ENCODE data around the gene NSMCE1.
"Not testable (repeated sequence)": the region's sequence is repeated elsewhere in the genome, so short reads cannot be mapped to it uniquely, and the experiment has no call there.

The NSMCE1 gene

DNA sequence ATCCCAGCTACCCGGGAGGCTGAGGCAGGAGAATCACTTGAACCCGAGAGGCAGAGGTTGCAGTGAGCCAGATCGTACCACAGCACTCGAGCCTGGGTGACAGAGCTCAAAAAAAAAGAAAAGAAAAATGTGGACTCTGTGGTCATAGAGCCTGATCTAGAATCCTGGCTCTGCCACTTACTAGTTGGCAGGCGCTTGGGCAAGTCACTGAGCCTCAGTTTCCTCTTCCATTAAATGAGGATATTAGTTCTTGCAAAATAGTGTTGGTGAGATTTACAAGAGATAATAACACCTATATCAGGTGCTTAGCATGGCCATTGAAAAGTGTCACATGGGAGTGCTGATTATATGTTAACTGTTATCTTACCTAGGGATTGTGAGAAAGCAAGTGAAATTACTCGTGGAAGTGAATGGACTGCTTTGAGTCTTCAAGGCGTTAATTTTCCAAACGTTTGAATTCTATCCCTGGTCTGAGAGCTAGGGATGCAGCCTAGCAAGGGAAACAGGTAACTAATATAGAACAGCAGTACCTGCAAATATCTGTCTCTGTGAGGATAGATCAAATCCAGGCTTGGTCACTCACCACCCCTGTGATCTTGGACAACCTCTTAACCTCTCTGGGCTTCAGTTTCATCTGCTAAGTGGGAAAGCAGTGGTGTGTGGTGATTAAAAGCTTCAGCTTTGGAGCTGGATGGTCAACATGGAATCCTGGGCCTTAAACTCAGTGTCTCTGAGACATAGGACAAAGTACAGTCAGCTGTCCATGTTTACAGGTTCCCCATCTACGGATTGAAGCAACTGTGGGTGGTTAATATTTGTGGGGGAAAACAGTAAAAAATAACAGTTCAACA is 953 bp upstream of the NSMCE1 start:
- no peak for DNase-seq

DNA sequence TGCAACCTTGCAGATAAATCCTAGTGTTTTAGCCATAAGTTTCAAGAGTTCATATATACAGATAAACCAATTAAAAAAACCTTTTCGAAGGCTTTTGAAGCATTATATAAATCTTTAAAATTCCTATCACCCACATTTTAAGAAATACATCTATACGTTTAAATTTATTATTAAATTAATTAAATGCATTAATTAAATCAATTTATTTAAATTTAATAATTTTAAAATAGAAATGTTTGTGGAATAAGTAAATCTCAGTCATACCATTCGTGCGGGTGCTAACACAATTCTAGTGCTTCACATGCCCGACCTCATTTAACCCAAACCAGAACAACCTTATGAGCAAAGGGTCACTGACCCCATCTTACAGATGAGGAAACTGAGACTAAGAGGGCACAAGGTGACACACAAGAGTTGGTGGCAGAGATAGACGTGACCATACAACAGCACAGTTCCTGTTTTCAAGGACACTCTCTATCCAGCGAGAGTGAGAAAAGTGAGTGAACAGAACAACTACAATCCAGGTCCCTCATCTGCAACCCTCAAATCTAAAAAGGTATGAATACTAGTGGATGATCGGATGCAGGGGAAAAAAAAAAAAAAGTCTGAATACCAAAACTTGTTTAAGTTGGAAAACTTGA is 1.4 kb downstream of the NSMCE1 start:
- DNase-seq: no peak

DNA sequence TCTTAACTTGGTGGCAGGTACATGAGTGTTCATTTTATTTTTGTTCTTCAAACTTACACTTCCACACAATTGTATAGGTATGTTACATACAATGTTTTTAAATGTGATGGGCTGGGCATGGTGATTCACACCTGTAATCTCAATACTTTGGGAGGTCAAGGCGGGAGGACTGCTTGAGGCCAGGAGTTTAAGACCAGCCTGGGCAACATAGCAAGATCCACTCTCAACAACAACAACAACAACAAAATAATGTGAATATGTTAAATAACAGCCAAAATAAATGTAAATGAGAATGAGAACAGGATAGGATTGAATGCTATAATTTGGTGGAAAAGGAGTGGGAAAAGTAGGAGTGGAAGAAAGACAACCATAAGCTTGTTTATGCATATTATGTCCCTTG is 2.6 kb downstream of the NSMCE1 start:
- DNase-seq: no peak

DNA sequence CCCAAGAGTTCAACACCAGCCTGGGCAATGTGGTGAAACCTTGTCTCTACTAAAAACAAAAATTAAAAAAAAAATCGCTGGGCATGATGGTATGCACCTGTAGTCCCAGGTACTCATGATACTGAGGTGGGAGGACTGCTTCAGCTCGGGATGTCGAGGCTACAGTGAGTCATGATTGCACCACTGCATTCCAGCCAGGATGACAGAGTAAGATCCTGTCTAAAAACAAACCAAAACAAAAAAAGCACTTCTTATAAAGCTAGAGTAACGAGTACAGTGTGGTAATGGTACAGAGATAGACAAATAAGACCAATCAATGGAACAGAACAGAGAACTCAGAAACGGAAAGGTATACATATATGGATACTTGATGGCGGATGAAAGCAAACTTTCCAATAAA is 4.4 kb downstream of the NSMCE1 start:
- no peak for DNase-seq

DNA sequence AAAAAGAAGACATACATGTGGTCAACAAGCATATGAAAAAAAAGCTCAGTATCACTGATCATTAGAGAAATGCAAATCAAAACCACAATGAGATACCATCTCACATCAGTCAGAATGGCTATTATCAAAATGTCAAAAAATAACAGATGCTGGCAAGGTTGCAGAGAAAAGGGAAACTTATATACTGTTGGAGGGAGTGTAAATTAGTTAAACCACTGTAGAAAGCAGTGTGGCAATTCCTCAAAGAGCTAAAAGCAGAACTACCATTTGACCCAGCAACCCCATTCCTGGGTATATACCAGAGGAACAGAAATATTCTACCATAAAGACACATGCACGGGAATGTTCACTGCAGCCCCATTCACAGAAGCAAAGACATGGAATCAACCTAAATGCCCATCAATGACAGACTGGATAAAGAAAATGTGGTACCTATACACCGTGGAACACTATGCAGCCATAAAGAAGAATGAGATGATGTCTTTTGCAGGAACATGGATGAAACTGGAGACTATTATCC is 5.6 kb downstream of the NSMCE1 start:
- peak; percentile 42 to 55 for DNase-seq

DNA sequence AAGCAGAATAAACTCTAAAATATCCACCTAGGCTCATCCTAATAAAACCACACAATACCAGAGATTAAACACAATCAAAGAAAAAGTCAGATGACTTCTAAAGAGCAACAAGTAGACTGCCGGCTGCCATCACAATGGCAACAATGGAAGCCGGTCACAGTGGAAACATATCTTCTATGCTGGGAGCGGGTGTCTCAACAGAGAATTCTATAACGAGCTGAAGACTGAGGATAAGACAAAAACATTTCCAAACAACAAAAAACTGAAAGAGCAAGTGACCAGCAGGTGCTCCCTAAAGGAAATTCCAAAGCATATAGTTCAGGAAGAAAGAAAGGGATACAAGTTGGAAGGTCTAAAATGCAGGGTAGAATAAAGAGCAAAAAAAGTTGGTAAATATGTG is 8.9 kb downstream of the NSMCE1 start:
- no peak for DNase-seq

DNA sequence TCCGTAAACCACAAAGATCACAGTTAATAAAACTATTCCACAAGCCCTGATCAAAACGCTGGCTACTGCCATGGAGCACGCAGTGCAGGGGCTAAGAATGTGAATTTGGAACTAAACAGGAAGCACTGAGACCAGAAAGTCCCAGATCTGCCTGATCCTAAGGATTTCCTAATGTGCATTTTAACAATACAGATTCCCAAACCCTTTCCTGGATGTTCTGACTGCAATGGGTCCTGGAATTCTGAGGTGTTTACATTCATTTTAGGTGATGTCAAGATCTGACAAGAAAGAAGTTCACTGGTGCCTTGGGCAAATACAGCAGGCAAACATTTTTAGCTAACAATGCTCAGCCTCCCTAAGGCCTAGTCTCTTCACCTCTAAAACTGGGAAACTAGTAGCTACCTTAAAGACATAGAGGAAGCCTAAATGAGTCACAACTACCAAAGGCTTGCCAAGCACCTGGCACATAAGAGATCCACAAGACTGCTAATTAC is 10.3 kb downstream of the NSMCE1 start:
- no peak for DNase-seq

DNA sequence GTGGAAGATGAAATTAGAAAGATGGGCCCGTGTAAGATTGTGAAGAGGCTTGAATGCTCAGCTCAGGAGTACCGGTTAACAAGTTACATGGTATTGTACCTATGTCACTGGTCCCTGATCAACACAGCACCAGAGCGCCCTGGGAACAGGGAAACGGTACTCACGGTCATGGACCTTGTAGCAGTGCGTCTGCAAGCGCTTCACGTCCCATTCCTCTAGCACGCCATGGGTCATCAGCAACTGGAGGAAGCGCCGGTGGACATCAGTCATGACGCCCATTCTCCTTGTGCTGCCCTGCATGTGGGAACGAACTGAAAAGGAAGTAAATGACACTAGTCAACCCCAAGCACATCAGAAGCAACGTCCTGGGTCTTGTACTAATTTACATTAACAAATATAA is 11.3 kb downstream of the NSMCE1 start:
- DNase-seq: no peak

DNA sequence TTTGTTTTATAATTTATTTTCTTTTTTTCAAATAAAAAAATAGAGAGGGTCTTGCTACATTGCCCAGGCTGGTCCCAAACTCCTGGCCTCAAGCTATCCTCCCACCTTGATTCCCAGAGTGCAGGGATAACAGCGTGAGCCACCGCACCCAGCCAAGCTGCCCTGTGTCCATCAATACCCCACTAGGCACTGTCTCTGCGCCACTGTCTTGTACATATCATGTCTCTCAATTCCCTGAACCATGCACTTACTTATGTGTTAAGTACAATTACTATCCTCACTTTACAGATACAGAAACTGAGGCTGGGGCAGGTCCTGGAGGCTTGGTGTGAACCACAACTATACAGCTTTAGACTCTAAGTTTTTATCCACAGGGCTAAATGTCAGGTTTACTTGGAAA is 11.7 kb downstream of the NSMCE1 start:
- DNase-seq: no peak

DNA sequence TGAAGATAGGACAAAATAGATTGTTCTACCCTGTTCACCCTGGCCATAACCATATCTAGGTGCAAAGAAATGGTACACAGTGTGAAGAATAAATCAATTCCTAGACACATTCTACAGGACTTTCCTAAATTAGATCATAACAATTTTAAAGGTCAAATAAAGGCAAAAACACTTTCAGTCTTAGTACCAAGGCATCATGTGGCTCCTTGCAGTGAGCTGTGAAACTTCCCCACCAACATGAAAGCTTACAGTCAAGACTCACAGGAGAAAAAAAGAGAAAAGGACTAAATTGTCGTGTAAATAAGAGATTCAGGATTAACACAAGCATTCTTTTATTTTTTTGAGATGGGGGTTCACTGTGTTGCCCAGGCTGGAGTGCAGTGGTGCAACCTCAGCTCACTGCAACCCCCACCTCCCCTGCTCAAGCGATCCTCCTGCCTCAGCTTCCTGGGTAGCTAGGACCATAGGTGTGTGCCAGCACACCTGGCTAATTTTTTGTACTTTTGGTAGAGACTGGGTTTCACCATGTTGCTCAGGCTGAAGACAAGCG is 14.2 kb downstream of the NSMCE1 start:
- DNase-seq: no peak

DNA sequence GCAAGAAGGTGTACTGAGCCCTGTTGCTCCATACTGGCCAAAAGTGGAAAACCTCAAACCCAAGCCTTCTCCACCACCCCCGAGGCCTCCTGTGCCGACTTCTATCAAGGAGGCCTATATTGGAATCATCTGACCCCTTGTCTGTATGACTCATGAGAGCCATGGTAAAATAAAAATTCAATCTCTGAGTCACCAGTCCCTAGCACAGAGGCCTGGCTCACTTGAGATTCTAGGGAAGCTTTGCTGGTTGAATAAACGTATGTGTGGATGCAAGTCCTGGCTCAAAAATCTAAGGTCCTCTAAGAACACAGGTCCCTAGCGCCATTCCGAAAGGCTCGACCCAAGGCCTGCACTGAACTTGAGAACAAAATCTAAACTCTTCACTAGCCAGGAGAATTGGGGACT is 15.0 kb downstream of the NSMCE1 start:
- no peak for DNase-seq

DNA sequence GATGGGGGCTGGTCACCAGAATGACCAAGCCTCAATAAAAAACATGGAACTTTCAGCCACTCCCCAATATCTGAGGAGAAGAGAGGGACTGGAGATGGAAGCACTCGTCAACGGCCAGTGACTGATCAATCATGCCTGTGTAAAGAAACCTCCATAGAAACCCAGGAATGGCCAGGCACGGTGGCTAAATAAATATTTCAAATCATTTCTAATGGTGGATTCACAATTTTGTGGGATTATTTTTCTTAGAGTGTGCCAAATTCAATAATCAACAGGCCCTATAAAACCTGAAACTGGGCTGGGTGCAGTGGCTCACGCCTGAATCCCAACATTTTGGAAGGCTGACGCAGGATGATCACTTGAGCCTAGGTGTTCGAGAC is 16.4 kb downstream of the NSMCE1 start:
- no peak for DNase-seq

DNA sequence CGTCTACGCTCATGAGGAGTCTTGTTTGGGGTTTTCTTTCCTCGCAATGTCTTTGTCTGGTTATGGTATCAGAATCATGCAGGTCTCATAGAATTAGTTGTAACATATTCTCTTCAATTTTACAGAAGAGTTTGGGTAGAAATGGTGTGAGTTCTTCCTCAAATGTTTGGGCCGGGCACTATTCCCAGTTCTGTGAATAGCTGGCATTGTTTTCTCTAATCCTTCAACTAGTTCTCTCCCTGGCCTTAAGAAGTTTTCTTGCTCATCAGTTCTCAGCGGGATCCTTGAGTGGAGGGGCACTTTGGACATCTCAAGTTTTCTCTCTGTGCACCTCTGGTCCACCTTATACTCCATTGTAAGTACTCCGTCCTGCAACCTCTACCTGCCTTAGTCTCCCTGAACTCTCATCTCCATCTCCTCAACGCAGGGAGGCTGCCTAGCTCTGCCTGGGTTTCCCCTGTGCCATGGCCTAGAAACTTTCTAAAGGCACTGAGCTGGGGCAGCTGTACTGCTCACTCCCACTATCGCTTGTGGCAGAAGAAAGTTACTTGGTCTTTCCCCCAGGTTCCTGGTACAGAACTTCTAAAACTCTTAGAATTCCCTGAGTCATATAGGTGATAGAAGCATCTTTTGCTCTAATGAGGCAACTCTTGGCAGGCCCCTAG is 16.9 kb downstream of the NSMCE1 start:
- DNase-seq: no peak

DNA sequence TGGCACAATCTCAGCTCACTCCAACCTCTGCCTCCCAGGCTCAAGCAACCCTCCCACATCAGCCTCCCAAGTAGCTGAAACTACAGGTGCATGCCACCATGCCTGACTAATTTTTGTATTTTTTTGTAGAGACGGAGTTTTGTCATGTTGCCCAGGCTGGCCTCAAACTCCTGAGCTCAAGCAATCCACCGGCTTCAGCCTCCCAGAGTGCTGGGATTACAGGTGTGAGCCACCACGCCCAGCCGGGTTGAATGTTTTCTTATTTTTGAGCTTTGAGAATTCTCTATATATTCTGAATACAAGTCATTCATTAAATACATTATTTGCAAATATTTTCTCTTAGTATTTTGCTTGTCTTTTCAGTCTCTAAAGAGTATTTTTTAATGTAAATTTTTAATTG is 19.7 kb downstream of the NSMCE1 start:
- DNase-seq: not testable (repeated sequence)

DNA sequence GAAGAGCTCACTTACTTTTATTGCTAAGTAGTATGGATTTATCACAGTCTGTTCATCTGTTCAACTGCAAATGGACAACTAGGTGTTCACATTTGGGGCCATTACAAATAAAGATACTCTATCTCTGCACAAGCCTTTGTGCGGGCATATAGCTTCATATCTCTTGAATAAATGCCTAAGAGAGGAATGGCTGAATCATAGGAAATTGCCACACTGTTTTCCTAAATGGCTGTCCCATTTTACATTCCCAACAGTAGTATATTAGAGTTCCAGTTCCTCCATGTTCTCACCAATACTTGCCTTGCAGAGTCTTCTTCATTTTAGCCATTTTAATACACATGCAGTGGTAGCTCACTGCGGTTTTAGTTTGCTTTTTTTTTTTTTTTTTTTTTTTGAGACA is 20.5 kb downstream of the NSMCE1 start:
- DNase-seq: no peak

DNA sequence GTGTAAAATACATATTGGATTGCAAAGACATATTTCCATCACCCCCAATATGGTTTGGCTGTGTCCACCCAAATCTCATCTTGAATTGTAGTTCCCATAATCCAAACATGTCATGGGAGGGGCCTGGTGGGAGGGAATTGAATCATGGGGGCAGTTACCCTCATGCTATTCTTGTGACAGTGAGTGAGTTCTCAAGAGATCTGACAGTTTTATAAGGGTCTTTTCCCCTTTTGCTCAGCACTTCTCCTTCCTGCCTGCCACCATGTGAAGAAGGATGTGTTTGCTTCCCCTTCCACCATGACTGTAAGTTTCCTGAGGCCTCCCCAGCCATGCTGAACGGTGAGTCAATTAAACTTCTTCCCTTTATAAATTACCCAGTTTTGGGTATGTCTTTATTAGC is 21.5 kb downstream of the NSMCE1 start:
- not testable (repeated sequence) for DNase-seq

DNA sequence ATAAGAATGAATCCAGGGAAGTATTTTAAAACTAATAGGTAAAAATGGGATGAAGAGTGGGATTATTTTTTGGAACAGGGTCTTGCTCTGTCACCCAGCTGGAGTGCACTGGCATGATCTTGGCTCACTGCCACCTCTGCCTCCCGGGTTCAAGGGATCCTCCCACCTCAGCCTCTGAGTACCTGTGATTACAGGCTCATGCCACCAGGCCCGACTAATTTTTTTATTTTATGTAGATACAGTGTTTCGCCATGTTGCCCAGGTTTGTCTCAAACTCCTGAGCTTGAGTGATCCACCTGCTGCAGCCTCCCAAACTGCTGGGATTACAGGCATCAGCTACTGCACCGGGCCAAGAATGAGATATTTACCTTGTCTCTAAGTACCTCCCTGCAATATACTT is 22.1 kb downstream of the NSMCE1 start:
- DNase-seq: no peak

DNA sequence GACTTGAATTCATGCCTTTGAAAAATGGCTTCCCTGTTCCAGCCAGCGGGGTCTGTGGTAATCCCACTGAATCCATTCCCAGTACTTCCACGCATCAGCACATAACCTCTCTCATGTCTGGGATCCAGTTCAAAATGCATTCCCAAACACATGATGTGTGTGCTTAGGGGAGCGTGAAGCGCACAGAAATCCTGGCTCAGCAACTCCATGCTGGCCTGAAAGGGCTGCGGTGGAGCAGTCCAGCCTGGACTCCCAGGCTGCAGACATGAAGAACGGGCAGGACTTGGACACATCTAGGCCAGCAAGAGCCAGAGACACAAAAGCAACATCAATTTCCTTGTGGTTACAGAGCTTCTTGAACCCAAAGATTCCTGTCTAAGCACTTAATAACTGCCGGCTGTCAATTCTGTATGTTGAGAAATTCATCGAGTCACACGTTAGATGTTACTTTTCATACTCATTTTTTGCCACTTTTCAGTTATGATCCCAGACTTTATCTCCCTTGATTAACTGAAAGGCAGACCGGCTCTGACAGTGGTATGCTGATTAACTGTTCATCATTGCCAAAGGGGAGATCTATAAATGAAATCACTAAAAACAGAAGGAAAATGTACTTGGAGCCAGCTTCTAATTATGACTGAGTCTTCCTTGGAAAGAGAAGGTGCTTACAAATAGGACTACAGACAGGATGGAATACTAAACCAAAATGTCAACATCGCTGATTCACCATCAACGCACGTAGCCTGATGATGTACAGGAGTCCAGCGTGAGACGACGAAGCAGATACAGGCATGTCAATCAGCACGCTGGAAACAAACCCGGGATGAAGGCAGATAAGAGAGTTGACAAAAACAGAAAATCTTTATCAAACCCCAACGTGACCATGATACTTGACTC is 23.0 kb downstream of the NSMCE1 start:
- no peak for DNase-seq

DNA sequence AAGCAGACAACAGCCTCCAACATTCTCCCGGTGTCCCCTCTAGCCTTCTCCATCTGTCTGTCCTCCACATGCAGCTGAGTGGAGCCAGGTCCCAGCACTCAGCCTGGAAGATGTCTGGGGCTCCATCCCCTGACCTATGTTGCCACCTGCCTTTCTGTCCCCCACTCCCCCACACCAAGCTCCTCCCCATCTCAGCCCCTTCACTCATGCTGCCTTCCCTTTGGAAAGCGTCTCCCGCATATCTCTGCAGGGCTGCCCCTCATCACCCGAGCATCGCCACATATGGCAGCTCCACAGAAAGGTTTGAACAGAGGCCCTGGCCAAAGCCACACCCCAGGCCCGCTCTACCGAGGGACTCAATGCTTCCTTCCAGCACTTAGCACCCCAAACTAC is 24.2 kb downstream of the NSMCE1 start:
- no peak for DNase-seq

DNA sequence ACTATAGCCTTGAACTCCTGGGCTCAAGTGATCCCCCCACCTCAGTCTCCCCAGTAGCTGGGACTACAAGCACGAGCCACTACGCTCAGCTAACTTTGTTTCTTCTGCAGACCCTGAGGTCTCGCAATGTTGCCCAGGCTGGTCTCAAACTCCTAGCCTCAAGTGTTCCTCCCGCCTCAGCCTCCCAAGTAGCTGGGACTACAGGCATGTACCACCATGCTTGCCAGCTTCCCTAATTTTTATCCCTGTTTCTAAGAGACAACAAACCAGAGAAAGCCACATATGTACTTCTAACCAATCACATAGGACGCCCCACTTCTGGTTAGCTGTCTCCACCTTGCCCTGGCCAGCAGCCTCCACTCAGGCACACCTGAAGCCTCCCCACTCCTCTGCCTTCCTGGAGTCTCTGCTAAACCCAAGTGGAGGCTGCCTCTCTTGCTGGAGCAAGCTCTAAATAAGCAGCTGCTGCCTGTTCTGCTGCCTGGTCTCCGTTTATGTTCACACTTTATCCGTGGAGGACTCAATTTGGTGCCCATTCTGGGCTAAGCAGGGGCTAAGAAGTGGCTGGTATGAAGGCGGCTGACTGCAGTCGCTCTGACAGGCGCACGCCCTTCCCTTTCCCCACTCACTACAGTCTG is 24.7 kb downstream of the NSMCE1 start:
- no peak for DNase-seq

DNA sequence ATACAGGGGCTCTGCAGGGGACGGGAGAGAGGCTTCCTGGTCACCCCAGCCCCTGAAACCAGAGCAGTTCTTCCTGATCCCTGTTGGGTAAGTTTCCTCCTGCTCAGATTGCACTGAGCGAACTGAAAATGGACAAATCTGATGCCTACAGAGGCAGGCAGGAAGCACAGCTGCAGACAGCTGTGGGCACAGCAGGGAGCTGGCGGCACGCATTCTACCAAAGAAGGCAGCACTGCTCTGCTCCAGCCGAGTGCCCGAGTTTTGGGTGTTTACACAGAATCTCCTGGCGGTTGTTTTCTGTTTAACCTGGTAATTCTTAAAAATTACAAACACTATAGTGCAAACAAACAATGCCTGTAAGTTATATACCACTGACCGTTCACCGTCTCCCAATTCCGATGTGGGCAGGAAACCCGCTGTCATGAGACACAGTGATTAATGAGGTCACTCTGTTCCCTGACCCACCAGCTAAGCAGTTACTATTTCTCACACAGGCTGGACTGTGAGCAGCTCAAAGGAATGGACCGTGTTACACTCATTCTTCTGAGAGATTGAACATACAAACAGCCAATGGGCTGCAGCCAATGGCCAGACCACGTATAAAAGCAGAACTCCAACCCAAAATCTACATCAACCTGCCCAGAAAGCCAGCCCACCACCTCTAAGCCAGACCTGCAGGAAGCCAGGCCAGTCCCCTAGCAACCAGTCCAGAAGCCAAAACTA is 25.5 kb downstream of the NSMCE1 start:
- DNase-seq: no peak
